GM19328 (cell line): Measurements from ENCODE around the gene LILRB4.
"Not testable (repeated sequence)": the region's sequence is repeated elsewhere in the genome, so short reads cannot be mapped to it uniquely, and the experiment has no call there.

Experiments used
- ATAC-seq: cut with Tn5 transposase; IDR thresholded peaks from one replicate; pipeline ENCODE4 v1.9.1; 2021; ENCODE audit warnings: mild to moderate bottlenecking, moderate library complexity; ENCODE audit not compliant: unreplicated experiment

Gene LILRB4

GRCh38 chr19:54662730-54663129 is at the start of gene LILRB4:
Gene LILRB4, plus strand, starts transcription at chr19:54662985. Its CDS starts 49 bp downstream, at chr19:54663034.
- ATAC-seq = no peak

GRCh38 chr19:54614726-54615125 is 48.1 kb upstream of the LILRB4 start:
- ATAC-seq = no peak

GRCh38 chr19:54616057-54616456 is 46.7 kb upstream of the LILRB4 start:
- ATAC-seq = no peak

GRCh38 chr19:54616821-54617560 is 45.8 kb upstream of the LILRB4 start:
- peak; percentile 65 for ATAC-seq

GRCh38 chr19:54620464-54620863 is 42.3 kb upstream of the LILRB4 start:
- no peak for ATAC-seq

- no peak for ATAC-seq
Observed at GRCh38 chr19:54622431-54622830, 40.4 kb upstream of the LILRB4 start.

- not testable (repeated sequence) for ATAC-seq
Observed at GRCh38 chr19:54624234-54624633, 38.6 kb upstream of the LILRB4 start.

GRCh38 chr19:54624934-54625730 is 37.7 kb upstream of the LILRB4 start:
- ATAC-seq = not testable (repeated sequence)

- ATAC-seq = no peak
Observed at GRCh38 chr19:54626757-54627156, 36.0 kb upstream of the LILRB4 start.

- ATAC-seq = not testable (repeated sequence)
Observed at GRCh38 chr19:54627912-54628311, 34.9 kb upstream of the LILRB4 start.

GRCh38 chr19:54630262-54630661 is 32.5 kb upstream of the LILRB4 start, which contains the start of gene LILRB1:
Gene LILRB1, plus strand, starts transcription at chr19:54630484. Its CDS starts 590 bp downstream, at chr19:54631074.
- not testable (repeated sequence) for ATAC-seq

GRCh38 chr19:54630782-54631181 is 32.0 kb upstream of the LILRB4 start:
- ATAC-seq = no peak

- not testable (repeated sequence) for ATAC-seq
Observed at GRCh38 chr19:54631489-54632337, 31.1 kb upstream of the LILRB4 start.

- not testable (repeated sequence) for ATAC-seq
Observed at GRCh38 chr19:54632517-54632916, 30.3 kb upstream of the LILRB4 start.

GRCh38 chr19:54633401-54633800 is 29.4 kb upstream of the LILRB4 start:
- ATAC-seq = no peak

GRCh38 chr19:54636081-54636480 is 26.7 kb upstream of the LILRB4 start:
- not testable (repeated sequence) for ATAC-seq

GRCh38 chr19:54638683-54639082 is 24.1 kb upstream of the LILRB4 start:
- no peak for ATAC-seq

GRCh38 chr19:54642953-54643352 is 19.8 kb upstream of the LILRB4 start:
- ATAC-seq = not testable (repeated sequence)

- ATAC-seq = not testable (repeated sequence)
Observed at GRCh38 chr19:54643583-54643982, 19.2 kb upstream of the LILRB4 start.

- ATAC-seq = no peak
Observed at GRCh38 chr19:54644056-54644455, 18.7 kb upstream of the LILRB4 start.

GRCh38 chr19:54646331-54646841 is 16.4 kb upstream of the LILRB4 start:
- no peak for ATAC-seq
